M059J (cell line): ENCODE measurements around the gene ARMC12. TPM values are rescaled to one million over a fixed set of nuclear protein-coding genes. Genes with fewer than 3 reads are reported as not detected.

Experiments used
- total RNA-seq: library from RNA; depleted of rRNA; stranded (reverse); fragments of >200 nt; shearing (Covaris generic); gene quantifications from 2 replicates; pipeline ENCODE4 v1.2.3, GENCODE V29; 2014; rRNA removed

The ARMC12 gene
- total RNA-seq, 1 experiment from 2014 or later: 0.22 TPM

Other genes starting within 250 kb of the ARMC12 start
- 14.9 and 19.1 TPM in 2 replicates for gene TEAD3, start 240.0 kb upstream of the ARMC12 start, total RNA-seq
- gene TULP1, start 224.1 kb upstream of the ARMC12 start, total RNA-seq: not detected in 2 replicates
- 10.7 and 14.9 TPM in 2 replicates for gene FKBP5, start 48.1 kb upstream of the ARMC12 start, total RNA-seq
- not detected in 2 replicates for gene CLPSL2, start 39.6 kb downstream of the ARMC12 start, total RNA-seq
- gene CLPSL1, start 44.0 kb downstream of the ARMC12 start, total RNA-seq: not detected in 2 replicates
- not detected in 2 replicates for gene CLPS, start 60.3 kb downstream of the ARMC12 start, total RNA-seq
- not detected in 2 replicates for gene LHFPL5, start 68.3 kb downstream of the ARMC12 start, total RNA-seq
- gene SRPK1, start 184.1 kb downstream of the ARMC12 start, total RNA-seq: 118 and 138 TPM in 2 replicates